ENCODE results near the gene DNASE2.

DNA sequence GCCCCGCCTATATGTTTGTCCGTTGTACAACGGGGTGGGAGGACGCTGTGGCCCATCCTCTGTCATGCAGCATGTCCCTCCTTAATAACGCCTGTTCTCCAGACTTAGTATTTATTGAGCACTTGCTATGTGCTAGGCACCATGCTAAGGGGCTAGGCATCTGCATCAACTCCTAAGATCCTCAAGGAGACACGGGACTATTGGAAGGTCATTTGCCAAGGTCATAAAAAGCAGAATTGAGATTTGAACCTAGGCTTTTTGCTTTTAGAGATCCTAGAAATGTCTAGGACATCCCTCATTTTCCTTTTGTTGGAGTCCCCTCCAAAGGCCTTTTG is 44.8 kb downstream of the DNASE2 start:
- TF ChIP-seq, protein P1, sequence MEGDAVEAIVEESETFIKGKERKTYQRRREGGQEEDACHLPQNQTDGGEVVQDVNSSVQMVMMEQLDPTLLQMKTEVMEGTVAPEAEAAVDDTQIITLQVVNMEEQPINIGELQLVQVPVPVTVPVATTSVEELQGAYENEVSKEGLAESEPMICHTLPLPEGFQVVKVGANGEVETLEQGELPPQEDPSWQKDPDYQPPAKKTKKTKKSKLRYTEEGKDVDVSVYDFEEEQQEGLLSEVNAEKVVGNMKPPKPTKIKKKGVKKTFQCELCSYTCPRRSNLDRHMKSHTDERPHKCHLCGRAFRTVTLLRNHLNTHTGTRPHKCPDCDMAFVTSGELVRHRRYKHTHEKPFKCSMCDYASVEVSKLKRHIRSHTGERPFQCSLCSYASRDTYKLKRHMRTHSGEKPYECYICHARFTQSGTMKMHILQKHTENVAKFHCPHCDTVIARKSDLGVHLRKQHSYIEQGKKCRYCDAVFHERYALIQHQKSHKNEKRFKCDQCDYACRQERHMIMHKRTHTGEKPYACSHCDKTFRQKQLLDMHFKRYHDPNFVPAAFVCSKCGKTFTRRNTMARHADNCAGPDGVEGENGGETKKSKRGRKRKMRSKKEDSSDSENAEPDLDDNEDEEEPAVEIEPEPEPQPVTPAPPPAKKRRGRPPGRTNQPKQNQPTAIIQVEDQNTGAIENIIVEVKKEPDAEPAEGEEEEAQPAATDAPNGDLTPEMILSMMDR (IDR thresholded peaks at IDR 0.05; ENCODE audit: low read depth, low read length) = no peak
- no peak for TF ChIP-seq MYC (IDR thresholded peaks at IDR 0.05; ENCODE audit: low read depth, low read length)

Measured in NB4 (cell line).